Measurements from ENCODE around the gene MRTO4. TPM values are rescaled to one million over a fixed set of nuclear protein-coding genes. Genes with fewer than 3 reads are reported as not detected.
"Not testable (repeated sequence)": the region's sequence is repeated elsewhere in the genome, so short reads cannot be mapped to it uniquely, and the experiment has no call there.

MRTO4 gene
- total and polyA plus RNA-seq, 3 experiments from 2014 or later, result 28.5 to 137 (median 137) TPM

DNA sequence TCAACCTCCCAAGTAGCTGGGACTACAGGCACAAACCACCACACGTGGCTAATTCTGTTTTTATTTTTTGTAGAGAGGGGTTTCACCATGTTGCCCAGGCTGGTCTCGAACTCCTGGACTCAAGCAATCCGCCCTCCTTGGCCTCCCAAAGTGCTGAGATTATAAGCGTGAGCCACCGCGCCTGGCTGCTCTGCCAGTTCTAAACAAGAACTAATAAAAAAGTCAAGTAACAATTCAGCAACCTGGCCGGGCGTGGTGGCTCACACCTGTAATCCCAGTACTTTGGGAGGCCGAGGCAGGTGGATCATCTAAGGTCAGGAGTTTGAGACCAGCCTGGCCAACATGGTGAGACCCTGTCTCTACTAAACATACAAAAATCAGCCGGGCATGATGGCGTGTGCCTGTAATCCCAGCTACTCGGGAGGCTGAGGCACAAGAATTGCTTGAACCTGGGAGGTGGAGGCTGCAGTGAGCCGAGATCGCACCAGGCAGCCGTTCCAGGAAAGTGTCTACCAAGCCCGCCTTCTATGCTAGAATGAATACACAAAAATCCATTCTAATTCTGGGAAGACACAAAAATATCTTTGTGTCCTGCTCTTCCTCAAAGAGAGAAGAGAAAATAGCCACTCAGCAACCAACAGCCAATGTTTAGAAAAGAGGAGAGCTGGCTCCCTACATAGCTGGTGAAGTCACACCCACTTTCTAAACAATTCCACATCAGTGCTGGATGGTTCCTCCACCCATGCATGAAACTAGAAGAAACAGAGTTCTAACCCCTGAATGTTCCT lies 19.7 kb upstream of the MRTO4 start:
- H3K9me3 ChIP-seq (ENCODE audit: low read length); CTCF ChIA-PET; H3K4me3 ChIP-seq (ENCODE audit: low read length); H3K27ac ChIP-seq (ENCODE audit: low read depth, low read length); H3K27me3 ChIP-seq (ENCODE audit: insufficient read depth, low read length, poor library complexity, severe bottlenecking); H3K27me3 Mint-ChIP-seq; H3K4me3 Mint-ChIP-seq; POLR2A ChIA-PET; H3K4me1 Mint-ChIP-seq; H3K4me1 ChIP-seq (ENCODE audit: insufficient read depth, low read length); H3K9me3 Mint-ChIP-seq; DNase-seq: not testable (repeated sequence)
- Mint-ChIP-seq H3K27ac (peak overlapping the region in 2 of 8 donors; percentile 19 to 46), H3K36me3 (peaks cover 9 to 85% (median 15%) of the 10 kb centered on the region in 3 donors)
- peaks cover 55% of the 10 kb centered on the region for H3K36me3 ChIP-seq (ENCODE audit: insufficient read depth, low read length)

GRCh38 chr1:19232524-19232846 lies 19.1 kb upstream of the MRTO4 start:
- no peaks in the 10 kb centered on the region for H3K9me3 ChIP-seq (ENCODE audit: low read length)
- ChIA-PET POLR2A (no interaction called here), CTCF (no interaction called here)
- Mint-ChIP-seq H3K9me3 (no peaks in the 10 kb centered on the region), H3K27ac (peak overlapping the region in 3 of 8 donors; percentile 12 to 63 (median 46)), H3K4me1 (peaks cover 0 to 1% (median 0%) of the 10 kb centered on the region in 3 donors), H3K27me3 (no peaks in the 10 kb centered on the region), H3K36me3 (peaks cover 9 to 85% (median 14%) of the 10 kb centered on the region in 3 donors), H3K4me3 (no peak overlapping the region)
- H3K27ac ChIP-seq (ENCODE audit: low read depth, low read length), result no peak overlapping the region
- peaks cover 56% of the 10 kb centered on the region for H3K36me3 ChIP-seq (ENCODE audit: insufficient read depth, low read length)
- no peaks in the 10 kb centered on the region for H3K27me3 ChIP-seq (ENCODE audit: insufficient read depth, low read length, poor library complexity, severe bottlenecking)
- H3K4me1 ChIP-seq (ENCODE audit: insufficient read depth, low read length), result no peaks in the 10 kb centered on the region
- DNase-seq, result no peak
- no peak overlapping the region for H3K4me3 ChIP-seq (ENCODE audit: low read length)

- no peaks in the 10 kb centered on the region for H3K9me3 ChIP-seq (ENCODE audit: low read length)
- no peak overlapping the region for H3K27ac ChIP-seq (ENCODE audit: low read depth, low read length)
- H3K27me3 Mint-ChIP-seq, result no peaks in the 10 kb centered on the region
- CTCF ChIA-PET, result interaction anchor here (1.6 kb wide), 1 partner anchor 22 kb away, joined by 3 read pairs; no protein-coding TSS in a partner anchor
- peaks cover 66% of the 10 kb centered on the region for H3K36me3 ChIP-seq (ENCODE audit: insufficient read depth, low read length)
- peaks cover 8 to 86% (median 14%) of the 10 kb centered on the region in 3 donors for H3K36me3 Mint-ChIP-seq
- no peak for DNase-seq
- no peaks in the 10 kb centered on the region for H3K4me1 Mint-ChIP-seq
- H3K27me3 ChIP-seq (ENCODE audit: insufficient read depth, low read length, poor library complexity, severe bottlenecking), result no peaks in the 10 kb centered on the region
- H3K4me3 ChIP-seq (ENCODE audit: low read length), result no peak overlapping the region
- POLR2A ChIA-PET, result no interaction called here
- no peaks in the 10 kb centered on the region for H3K4me1 ChIP-seq (ENCODE audit: insufficient read depth, low read length)
- H3K27ac Mint-ChIP-seq, result peak overlapping the region in 1 of 8 donors; percentile 38
- no peak overlapping the region for H3K4me3 Mint-ChIP-seq
- H3K9me3 Mint-ChIP-seq, result no peaks in the 10 kb centered on the region
Observed at GRCh38 chr1:19234224-19234623, 17.4 kb upstream of the MRTO4 start.

- no peaks in the 10 kb centered on the region for H3K9me3 ChIP-seq (ENCODE audit: low read length)
- ChIA-PET POLR2A (no interaction called here), CTCF (interaction anchor here (0.5 to 1.6 kb wide), 4 partner anchors 9 to 303 kb away, joined by 3 to 4 read pairs (median 3); no protein-coding TSS in a partner anchor)
- H3K4me3 ChIP-seq (ENCODE audit: low read length), result no peak overlapping the region
- H3K27ac ChIP-seq (ENCODE audit: low read depth, low read length), result no peak overlapping the region
- peaks cover 0 to 2% (median 0%) of the 10 kb centered on the region in 3 donors for H3K4me1 Mint-ChIP-seq
- H3K27me3 ChIP-seq (ENCODE audit: insufficient read depth, low read length, poor library complexity, severe bottlenecking), result no peaks in the 10 kb centered on the region
- H3K36me3 ChIP-seq (ENCODE audit: insufficient read depth, low read length), result peaks cover 74% of the 10 kb centered on the region
- H3K9me3 Mint-ChIP-seq, result no peaks in the 10 kb centered on the region
- peaks cover 0 to 89% (median 21%) of the 10 kb centered on the region in 3 donors for H3K36me3 Mint-ChIP-seq
- H3K27me3 Mint-ChIP-seq, result no peaks in the 10 kb centered on the region
- DNase-seq, result no peak
- no peaks in the 10 kb centered on the region for H3K4me1 ChIP-seq (ENCODE audit: insufficient read depth, low read length)
- H3K27ac Mint-ChIP-seq, result peak overlapping the region in 4 of 8 donors; percentile 17 to 78 (median 28)
- no peak overlapping the region for H3K4me3 Mint-ChIP-seq
Observed at GRCh38 chr1:19239876-19240275, 11.7 kb upstream of the MRTO4 start.

DNA sequence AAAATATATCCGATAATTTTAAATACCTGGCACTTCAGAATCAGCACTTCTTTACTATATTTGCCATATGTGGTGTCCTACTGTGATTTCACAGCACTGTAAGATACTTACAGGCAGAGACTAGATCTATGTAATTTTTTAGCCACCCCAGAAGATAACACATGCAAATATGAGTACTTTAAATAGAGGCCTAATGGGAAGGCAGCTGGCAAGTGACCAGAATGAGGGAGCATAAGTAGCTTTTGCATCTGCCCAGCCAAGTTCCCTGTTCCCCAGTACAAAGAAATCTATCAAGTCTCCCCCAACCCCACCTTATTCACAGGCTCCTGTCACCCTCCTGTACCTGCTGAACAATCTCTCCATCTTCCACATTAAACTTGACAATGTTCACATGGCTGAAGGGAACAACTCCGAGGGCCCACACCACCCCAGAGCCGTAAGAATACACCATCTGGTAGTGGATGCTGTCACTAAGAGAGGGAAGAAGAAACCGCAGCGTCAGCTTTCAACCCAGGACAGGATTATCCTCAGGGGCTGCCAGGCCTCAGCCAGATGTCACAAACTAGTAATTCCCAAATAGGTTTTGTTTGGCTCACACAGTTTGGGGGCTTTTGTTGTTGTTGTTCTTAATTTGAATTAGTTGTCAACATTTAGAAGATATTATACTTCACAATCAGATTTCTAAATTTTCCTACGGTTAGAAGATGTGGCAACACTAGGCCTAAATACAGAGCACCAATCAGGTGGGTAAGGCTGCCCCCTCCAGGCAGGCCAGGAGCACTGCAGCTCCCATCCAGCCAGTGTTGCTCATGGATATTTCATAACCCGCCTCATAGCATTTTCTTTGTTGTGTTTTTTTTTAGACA lies 10.7 kb upstream of the MRTO4 start:
- Mint-ChIP-seq H3K9me3 (no peaks in the 10 kb centered on the region), H3K4me1 (peaks cover 0 to 2% (median 0%) of the 10 kb centered on the region in 3 donors), H3K4me3 (peak overlapping the region in 1 of 7 donors; percentile 65), H3K27me3 (no peaks in the 10 kb centered on the region), H3K27ac (peak overlapping the region in 6 of 8 donors; percentile 8 to 81 (median 58)), H3K36me3 (peaks cover 0 to 88% (median 21%) of the 10 kb centered on the region in 3 donors)
- H3K4me3 ChIP-seq (ENCODE audit: low read length), result no peak overlapping the region
- no peaks in the 10 kb centered on the region for H3K9me3 ChIP-seq (ENCODE audit: low read length)
- no peaks in the 10 kb centered on the region for H3K27me3 ChIP-seq (ENCODE audit: insufficient read depth, low read length, poor library complexity, severe bottlenecking)
- ChIA-PET CTCF (interaction anchor here (0.8 to 1.6 kb wide), 4 partner anchors 10 to 43 kb away, joined by 3 to 4 read pairs (median 4); partner anchors contain the start of gene EMC1), POLR2A (no interaction called here)
- H3K36me3 ChIP-seq (ENCODE audit: insufficient read depth, low read length), result peaks cover 70% of the 10 kb centered on the region
- DNase-seq, result peak; percentile 48 to 64 (median 53)
- no peaks in the 10 kb centered on the region for H3K4me1 ChIP-seq (ENCODE audit: insufficient read depth, low read length)
- H3K27ac ChIP-seq (ENCODE audit: low read depth, low read length), result no peak overlapping the region

DNA sequence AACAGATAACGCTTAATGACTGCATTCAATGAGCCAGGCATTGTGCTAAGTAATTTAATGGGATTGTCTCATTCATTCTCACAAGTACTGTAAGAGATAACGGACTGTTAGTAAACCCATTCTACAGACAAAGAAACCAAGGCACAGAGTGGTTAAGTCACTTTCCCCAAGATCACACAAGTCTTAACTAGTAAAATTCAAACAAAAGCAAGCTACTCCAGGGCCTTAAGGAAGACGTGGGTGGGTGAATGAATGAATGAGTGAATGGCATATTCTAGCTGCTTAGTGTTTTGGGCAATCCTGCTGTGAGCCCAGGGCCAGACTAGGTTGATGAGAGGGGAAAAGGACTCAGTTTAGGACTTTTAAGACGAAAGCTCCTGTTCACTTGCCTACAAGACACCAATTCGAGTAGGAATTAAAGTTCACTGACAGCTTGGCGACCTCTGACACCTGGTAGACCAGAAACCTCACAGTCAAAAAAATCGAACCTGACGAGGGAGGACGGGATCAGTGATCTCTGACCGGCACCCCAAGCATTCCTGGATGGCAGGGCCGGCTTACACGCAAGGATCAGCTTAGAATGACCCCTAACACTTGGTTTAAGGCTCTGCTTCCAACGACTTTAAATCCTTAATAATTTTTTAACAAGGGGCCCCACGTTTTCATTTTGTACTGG lies 838 bp upstream of the MRTO4 start:
- Mint-ChIP-seq H3K27ac (peak overlapping the region; percentile 92 to 98 (median 96)), H3K4me1 (peaks cover 30 to 37% (median 32%) of the 10 kb centered on the region in 3 donors), H3K4me3 (peak overlapping the region; percentile 91 to 97 (median 94)), H3K9me3 (no peaks in the 10 kb centered on the region), H3K36me3 (peaks cover 0 to 21% (median 2%) of the 10 kb centered on the region in 3 donors), H3K27me3 (no peaks in the 10 kb centered on the region)
- H3K9me3 ChIP-seq (ENCODE audit: low read length), result no peaks in the 10 kb centered on the region
- peak overlapping the region; percentile 90 for H3K27ac ChIP-seq (ENCODE audit: low read depth, low read length)
- ChIA-PET POLR2A (interaction anchor here (0.6 kb wide), 1 partner anchor 346 kb away, joined by 3 read pairs; a partner anchor contains a TSS), CTCF (interaction anchor here (1.1 to 1.7 kb wide), 3 partner anchors 8 to 400 kb away, joined by 3 to 5 read pairs (median 4); no protein-coding TSS in a partner anchor)
- H3K4me3 ChIP-seq (ENCODE audit: low read length), result peak overlapping the region; percentile 73
- H3K27me3 ChIP-seq (ENCODE audit: insufficient read depth, low read length, poor library complexity, severe bottlenecking), result no peaks in the 10 kb centered on the region
- H3K36me3 ChIP-seq (ENCODE audit: insufficient read depth, low read length), result peaks cover 4% of the 10 kb centered on the region
- peaks cover 35% of the 10 kb centered on the region for H3K4me1 ChIP-seq (ENCODE audit: insufficient read depth, low read length)
- no peak for DNase-seq

GRCh38 chr1:19254416-19254815 lies 2.8 kb downstream of the MRTO4 start:
- Histone ChIP-seq H3K27me3 (ENCODE audit: insufficient read depth, low read length, poor library complexity, severe bottlenecking) (no peaks in the 10 kb centered on the region), H3K9me3 (ENCODE audit: low read length) (no peaks in the 10 kb centered on the region), H3K27ac (ENCODE audit: low read depth, low read length) (no peak overlapping the region), H3K4me1 (ENCODE audit: insufficient read depth, low read length) (peaks cover 35% of the 10 kb centered on the region), H3K36me3 (ENCODE audit: insufficient read depth, low read length) (peaks cover 15% of the 10 kb centered on the region), H3K4me3 (ENCODE audit: low read length) (no peak overlapping the region)
- H3K4me3 Mint-ChIP-seq, result no peak overlapping the region
- no peak for DNase-seq
- no peaks in the 10 kb centered on the region for H3K9me3 Mint-ChIP-seq
- H3K27ac Mint-ChIP-seq, result peak overlapping the region in 2 of 8 donors; percentile 41 to 70
- ChIA-PET CTCF (interaction anchor here (1.4 kb wide), 1 partner anchor 16 kb away, joined by 3 read pairs; no protein-coding TSS in a partner anchor), POLR2A (no interaction called here)
- peaks cover 28 to 41% (median 32%) of the 10 kb centered on the region in 3 donors for H3K4me1 Mint-ChIP-seq
- H3K27me3 Mint-ChIP-seq, result no peaks in the 10 kb centered on the region
- H3K36me3 Mint-ChIP-seq, result peaks cover 0 to 54% (median 6%) of the 10 kb centered on the region in 3 donors

Measured in CD8-positive, alpha-beta memory T cell (primary cell).